H1 (cell line): ENCODE data around the gene MPV17L. TPM values are rescaled to one million over a fixed set of nuclear protein-coding genes. Genes with fewer than 3 reads are reported as not detected.

Source experiments
- CTCF ChIA-PET: fragments of 300-600 bp; sonication (Branson Sonifier 250); formaldehyde crosslinking; loops from one replicate; lab custom pipeline; 2021; ENCODE audit not compliant: partially characterized antibody; lab: Charles Lee
- POLR2A ChIA-PET: fragments of 300-600 bp; sonication (Branson Sonifier 250); formaldehyde crosslinking; loops from one replicate; lab custom pipeline; 2021; ENCODE audit warnings: inconsistent platforms; ENCODE audit not compliant: partially characterized antibody; lab: Charles Lee
- DNase-seq, 2 experiments: peaks; one replicate each; pipeline versions ENCODE4 v3.0.0 to v3.0.0-alpha.2; 2010 to 2022; ENCODE audit warnings: low spot score in 2 of 2, low read depth in 1 of 2, mixed read lengths in 1 of 2
- FAIRE-seq: peaks from 2 replicates; lab custom pipeline; 2011; peaks lifted over from hg19 to GRCh38; lab: Jason Lieb, UNC
- H2AFZ ChIP-seq: 2 replicates; pipeline ENCODE4 v1.8.1; 2012; ENCODE audit warnings: low read length, inconsistent platforms
- H2AK5ac ChIP-seq: 2 replicates; pipeline ENCODE4 v1.6.1; 2013; ENCODE audit warnings: low read depth, low read length
- H2BK120ac ChIP-seq: replicated peaks from 2 replicates; pipeline ENCODE3; 2013; ENCODE audit warnings: low read depth, low read length, inconsistent platforms
- H2BK12ac ChIP-seq: 2 replicates; pipeline ENCODE4 v1.6.1; 2013; ENCODE audit warnings: low read depth, low read length
- H2BK15ac ChIP-seq: 2 replicates; pipeline ENCODE4 v1.6.1; 2013; ENCODE audit warnings: low read length
- H2BK20ac ChIP-seq: 2 replicates; pipeline ENCODE4 v1.6.1; 2013; ENCODE audit warnings: low read length
- H2BK5ac ChIP-seq: 2 replicates; pipeline ENCODE4 v1.6.1; 2013; ENCODE audit warnings: low read depth, low read length
- H3K14ac ChIP-seq: 2 replicates; pipeline ENCODE4 v1.6.1; 2013; ENCODE audit warnings: inconsistent platforms; ENCODE audit not compliant: insufficient read length
- H3K18ac ChIP-seq: 2 replicates; pipeline ENCODE4 v1.6.1; 2013; ENCODE audit warnings: low read length; ENCODE audit errors: extremely low read depth
- H3K23ac ChIP-seq: 2 replicates; pipeline ENCODE4 v1.6.1; 2013; ENCODE audit warnings: inconsistent platforms; ENCODE audit not compliant: insufficient read length
- H3K23me2 ChIP-seq: 2 replicates; pipeline ENCODE4 v1.6.1; 2013; ENCODE audit warnings: low read depth, low read length
- H3K27ac ChIP-seq: 2 replicates; pipeline ENCODE4 v1.6.1; 2011; ENCODE audit warnings: low read depth, low read length, inconsistent platforms
- H3K27me3 ChIP-seq, 4 experiments: replicated peaks in 1 of 4; 1 replicate in 1 of 4; 2 replicates in 3 of 4; pipeline versions ENCODE4 v1.6.1 to v1.8.1; 2011 to 2013; ENCODE audit warnings: low read length in 3 of 4, mild to moderate bottlenecking in 3 of 4, inconsistent platforms in 2 of 4, mixed read lengths in 2 of 4, moderate library complexity in 1 of 4; ENCODE audit not compliant: control insufficient read depth in 3 of 4, insufficient read depth in 3 of 4; ENCODE audit errors: extremely low read depth in 1 of 4
- H3K36me3 ChIP-seq, 4 experiments: 2 replicates each; pipeline versions ENCODE4 v1.6.1 to v1.8.1; 2011 to 2013; ENCODE audit warnings: mild to moderate bottlenecking in 4 of 4, low read length in 3 of 4, moderate library complexity in 2 of 4, control low read depth in 1 of 4, inconsistent platforms in 1 of 4; ENCODE audit not compliant: insufficient read depth in 4 of 4, control insufficient read depth in 2 of 4
- H3K4ac ChIP-seq: replicated peaks from 2 replicates; pipeline ENCODE3; 2013; ENCODE audit warnings: low read length, low read depth, mixed read lengths, inconsistent platforms; ENCODE audit not compliant: insufficient read length
- H3K4me1 ChIP-seq, 4 experiments: replicated peaks in 1 of 4; 1 replicate in 1 of 4; 2 replicates in 3 of 4; pipeline versions ENCODE4 v1.6.1 to v1.8.1; 2011 to 2013; ENCODE audit warnings: low read length in 3 of 4, inconsistent platforms in 2 of 4, mixed read lengths in 1 of 4; ENCODE audit not compliant: insufficient read depth in 4 of 4, control insufficient read depth in 3 of 4
- H3K4me2 ChIP-seq, 2 experiments: 2 replicates each; pipeline versions ENCODE4 v1.6.1 to v1.8.1; 2011 to 2013; ENCODE audit warnings: low read depth in 2 of 2, low read length in 2 of 2, control low read depth in 1 of 2, inconsistent platforms in 1 of 2, mild to moderate bottlenecking in 1 of 2; ENCODE audit not compliant: insufficient read depth in 1 of 2
- H3K4me3 ChIP-seq, 4 experiments: fragments of 200-600, 300-600 bp in 1 of 4; sonication (generic), shearing (Covaris generic), sonication (Bioruptor Twin) in 1 of 4; 2 replicates each; pipeline versions ENCODE4 v1.5.1 to v1.8.1; 2011 to 2016; ENCODE audit warnings: low read length in 4 of 4, low read depth in 3 of 4, control low read depth in 2 of 4, inconsistent platforms in 2 of 4, mild to moderate bottlenecking in 2 of 4, mixed read lengths in 1 of 4, moderate library complexity in 1 of 4; ENCODE audit not compliant: insufficient read depth in 2 of 4; ENCODE audit errors: extremely low read depth in 1 of 4
- H3K56ac ChIP-seq: replicated peaks from 2 replicates; pipeline ENCODE3; 2013; ENCODE audit warnings: low read depth, mild to moderate bottlenecking, mixed read lengths, low read length, inconsistent platforms; ENCODE audit not compliant: insufficient read length
- H3K79me1 ChIP-seq: 2 replicates; pipeline ENCODE4 v1.6.1; 2013; ENCODE audit warnings: low read depth, low read length, control low read depth
- H3K79me2 ChIP-seq, 2 experiments: 2 replicates each; pipeline versions ENCODE4 v1.6.1 to v1.8.1; 2012 to 2013; ENCODE audit warnings: low read length in 2 of 2, mild to moderate bottlenecking in 2 of 2, inconsistent platforms in 1 of 2; ENCODE audit not compliant: insufficient read depth in 2 of 2, control insufficient read depth in 1 of 2
- H3K9ac ChIP-seq, 4 experiments: replicated peaks in 1 of 4; 1 replicate in 1 of 4; 2 replicates in 3 of 4; pipeline versions ENCODE4 v1.6.1 to v1.8.1; 2011 to 2013; ENCODE audit warnings: low read depth in 3 of 4, low read length in 3 of 4, control low read depth in 2 of 4, mild to moderate bottlenecking in 2 of 4, moderate library complexity in 2 of 4, inconsistent platforms in 1 of 4; ENCODE audit errors: extremely low read depth in 1 of 4
- H3K9me3 ChIP-seq, 2 experiments: 2 replicates each; pipeline versions ENCODE4 v1.6.1 to v1.8.1; 2012 to 2013; ENCODE audit warnings: mild to moderate bottlenecking in 2 of 2, moderate library complexity in 2 of 2, control low read depth in 1 of 2, inconsistent platforms in 1 of 2, low read depth in 1 of 2, low read length in 1 of 2, mixed read lengths in 1 of 2; ENCODE audit not compliant: insufficient read depth in 2 of 2
- H4K20me1 ChIP-seq, 2 experiments: replicated peaks in 1 of 2; 2 replicates each; pipeline versions ENCODE3 to v1.8.1; 2011 to 2013; ENCODE audit warnings: inconsistent platforms in 2 of 2, low read length in 2 of 2, mild to moderate bottlenecking in 1 of 2; ENCODE audit not compliant: insufficient read depth in 2 of 2, control insufficient read depth in 1 of 2
- H4K5ac ChIP-seq: 2 replicates; pipeline ENCODE4 v1.6.1; 2013; ENCODE audit warnings: low read length, low read depth, mixed read lengths, inconsistent platforms; ENCODE audit not compliant: insufficient read length
- H4K8ac ChIP-seq: 2 replicates; pipeline ENCODE4 v1.8.0; 2013; ENCODE audit warnings: mild to moderate bottlenecking, moderate library complexity, low read length, inconsistent platforms; ENCODE audit not compliant: insufficient read depth; ENCODE audit errors: extremely low read depth
- H4K91ac ChIP-seq: replicated peaks from 2 replicates; pipeline ENCODE3; 2013; ENCODE audit warnings: low read length, mixed read lengths, inconsistent platforms; ENCODE audit not compliant: insufficient read length
- ASH2L ChIP-seq: fragments of 200-600, 300-600 bp; sonication (generic); IDR thresholded peaks from one replicate; pipeline ENCODE4 v1.7.1; 2017; ENCODE audit warnings: low read length
- RAD21 ChIP-seq, 2 experiments: IDR thresholded peaks in 1 of 2; conservative IDR thresholded peaks in 1 of 2; 2 replicates each; pipeline ENCODE4 v1.6.1; 2011; ENCODE audit warnings: low read depth in 2 of 2, low read length in 2 of 2, improper control_type of control experiment in 1 of 2, inconsistent platforms in 1 of 2, mild to moderate bottlenecking in 1 of 2, moderate library complexity in 1 of 2
- WGBS, 2 experiments: shearing (Covaris generic) in 1 of 2; methylation state at CpG; one replicate each; pipeline versions ENCODE4 v1.1.6 to v1.1.7; 2013 to 2015; ENCODE audit warnings: low lambda C conversion rate in 2 of 2, mixed read lengths in 2 of 2, inconsistent platforms in 1 of 2, low coverage in 1 of 2, missing lambda C conversion rate in 1 of 2; ENCODE audit not compliant: insufficient replicate concordance in 2 of 2, insufficient coverage in 1 of 2, insufficient read length in 1 of 2; ENCODE audit errors: extremely low coverage in 1 of 2, missing lambda C conversion rate in 1 of 2; 5-methylcytosine and 5-hydroxymethylcytosine counted together
- polyA plus RNA-seq, 7 experiments: library from polyadenylated mRNA; depleted of rRNA in 3 of 7; stranded (reverse) in 5 of 7; unstranded in 2 of 7; fragments of >200 nt in 5 of 7; fragments of 200-250 nt in 2 of 7; gene quantifications; 1 replicate in 5 of 7; 2 replicates in 1 of 7; 4 replicates in 1 of 7; pipeline versions ENCODE4 v1.2.1 to v1.2.3, GENCODE V29; 2011 to 2013; ENCODE audit warnings: missing spikeins in 2 of 7, mixed read lengths in 2 of 7
- total RNA-seq: library from RNA; stranded (reverse); fragmentation: NEBNext Ultra II Directional; extraction: Animal tissue kit (Norgen Biotek cat#: 25700); gene quantifications from 2 replicates; pipeline ENCODE4 v1.2.1, GENCODE V29; 2021

The MPV17L gene
- total and polyA plus RNA-seq, 2 of the 8 experiments (the other 6 are each of a cell fraction or from before 2014, with no cell fraction given) = 6.7 to 8.2 TPM

- no peaks in the 10 kb centered on the region for H3K79me2 ChIP-seq
- no peaks in the 10 kb centered on the region for H4K20me1 ChIP-seq
- H2AK5ac ChIP-seq = no peak overlapping the region
- ChIA-PET CTCF (no interaction called here), POLR2A (no interaction called here)
- no peaks in the 10 kb centered on the region for H3K27me3 ChIP-seq
- H3K79me1 ChIP-seq = no peaks in the 10 kb centered on the region; the same call in 1 of the 2 replicates
- no peak overlapping the region for H3K4me3 ChIP-seq
- DNase-seq = no peak
- no peak for FAIRE-seq
- no peak overlapping the region for H4K8ac ChIP-seq
- H2BK20ac ChIP-seq = no peak overlapping the region
- no peak overlapping the region for H3K4me2 ChIP-seq
- H2BK12ac ChIP-seq = no peak overlapping the region
- H3K9ac ChIP-seq = no peak overlapping the region
- no peak overlapping the region for H2BK15ac ChIP-seq
- no peak overlapping the region for H2BK120ac ChIP-seq
- TF ChIP-seq ASH2L (no peak), RAD21 (IDR thresholded peaks at IDR 0.05 in 1 of 2, conservative IDR thresholded peaks at IDR 0.05 in 1 of 2; ENCODE audit: low read depth in 2 of 2, low read length in 2 of 2) (peak; percentile 2 to 23; a peak in 1 of 4 replicates)
- H3K4me1 ChIP-seq = no peaks in the 10 kb centered on the region
- H3K4ac ChIP-seq = no peak overlapping the region
- no peaks in the 10 kb centered on the region for H3K23me2 ChIP-seq
- no peak overlapping the region for H3K23ac ChIP-seq
- no peak overlapping the region for H4K91ac ChIP-seq
- no peak overlapping the region for H4K5ac ChIP-seq
- no peak overlapping the region for H3K14ac ChIP-seq
- 66% methylated on average over 4 of the region's 4 CpGs; no CpG with 5 or more reads in 1 of the 2 experiments for WGBS, 2 experiments
- H3K18ac ChIP-seq = no peak overlapping the region
- no peak overlapping the region for H3K27ac ChIP-seq
- H3K56ac ChIP-seq = no peak overlapping the region
- H3K9me3 ChIP-seq = no peaks in the 10 kb centered on the region
- H3K36me3 ChIP-seq = no peaks in the 10 kb centered on the region
- no peak overlapping the region for H2AFZ ChIP-seq
- no peak overlapping the region for H2BK5ac ChIP-seq
Observed at GRCh38 chr16:15457958-15458357, 62.4 kb downstream of the MPV17L start.
